Neutrophil (primary cell): ENCODE results near the gene KCNIP2.

Experiments
- H3K27ac ChIP-seq: fragments of 200-600 bp; sonication (generic); 2 replicates; pipeline ENCODE4 v1.5.1; 2016; ENCODE audit warnings: mild to moderate bottlenecking, moderate library complexity
- H3K27me3 ChIP-seq: fragments of 200-600 bp; sonication (generic); 2 replicates; pipeline ENCODE4 v1.6.0; 2016; ENCODE audit warnings: mild to moderate bottlenecking
- H3K36me3 ChIP-seq: fragments of 200-600 bp; sonication (generic); 2 replicates; pipeline ENCODE4 v1.5.1; 2017
- H3K4me1 ChIP-seq, 2 experiments: fragments of 200-600 bp in 1 of 2; sonication (generic) in 1 of 2; 1 replicate in 1 of 2; 2 replicates in 1 of 2; pipeline versions ENCODE4 v1.5.1 to v1.6.1; 2013 to 2016; ENCODE audit warnings: low read depth in 1 of 2, low read length in 1 of 2, mild to moderate bottlenecking in 1 of 2, moderate library complexity in 1 of 2; ENCODE audit not compliant: control insufficient read depth in 1 of 2, insufficient read depth in 1 of 2
- H3K4me3 ChIP-seq, 2 experiments: fragments of 200-600 bp in 1 of 2; sonication (generic) in 1 of 2; 1 replicate in 1 of 2; 2 replicates in 1 of 2; pipeline ENCODE4 v1.5.1; 2013 to 2016; ENCODE audit warnings: low read depth in 1 of 2, low read length in 1 of 2, mild to moderate bottlenecking in 1 of 2, moderate library complexity in 1 of 2
- H3K9me3 ChIP-seq: fragments of 200-600 bp; sonication (generic); 2 replicates; pipeline ENCODE4 v1.5.1; 2016
- TF ChIP-seq, protein P1 (sequence below): fragments of 200-600 bp; sonication (generic); IDR thresholded peaks from 2 replicates; pipeline ENCODE4 v1.5.1; 2016; ENCODE audit warnings: antibody characterized with exemption

The KCNIP2 gene

GRCh38 chr10:101826852-101827434, 16.7 kb downstream of the KCNIP2 start:
- TF ChIP-seq, protein P1, sequence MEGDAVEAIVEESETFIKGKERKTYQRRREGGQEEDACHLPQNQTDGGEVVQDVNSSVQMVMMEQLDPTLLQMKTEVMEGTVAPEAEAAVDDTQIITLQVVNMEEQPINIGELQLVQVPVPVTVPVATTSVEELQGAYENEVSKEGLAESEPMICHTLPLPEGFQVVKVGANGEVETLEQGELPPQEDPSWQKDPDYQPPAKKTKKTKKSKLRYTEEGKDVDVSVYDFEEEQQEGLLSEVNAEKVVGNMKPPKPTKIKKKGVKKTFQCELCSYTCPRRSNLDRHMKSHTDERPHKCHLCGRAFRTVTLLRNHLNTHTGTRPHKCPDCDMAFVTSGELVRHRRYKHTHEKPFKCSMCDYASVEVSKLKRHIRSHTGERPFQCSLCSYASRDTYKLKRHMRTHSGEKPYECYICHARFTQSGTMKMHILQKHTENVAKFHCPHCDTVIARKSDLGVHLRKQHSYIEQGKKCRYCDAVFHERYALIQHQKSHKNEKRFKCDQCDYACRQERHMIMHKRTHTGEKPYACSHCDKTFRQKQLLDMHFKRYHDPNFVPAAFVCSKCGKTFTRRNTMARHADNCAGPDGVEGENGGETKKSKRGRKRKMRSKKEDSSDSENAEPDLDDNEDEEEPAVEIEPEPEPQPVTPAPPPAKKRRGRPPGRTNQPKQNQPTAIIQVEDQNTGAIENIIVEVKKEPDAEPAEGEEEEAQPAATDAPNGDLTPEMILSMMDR, result no peak
- Histone ChIP-seq H3K4me3 (no peak overlapping the region), H3K27ac (no peak overlapping the region), H3K27me3 (no peaks in the 10 kb centered on the region), H3K4me1 (peaks cover 26 to 31% of the 10 kb centered on the region in 2 experiments), H3K9me3 (no peaks in the 10 kb centered on the region), H3K36me3 (no peaks in the 10 kb centered on the region)

- Histone ChIP-seq H3K4me1 (peaks cover 8 to 14% of the 10 kb centered on the region in 2 experiments), H3K27ac (no peak overlapping the region), H3K4me3 (no peak overlapping the region), H3K27me3 (no peaks in the 10 kb centered on the region), H3K36me3 (no peaks in the 10 kb centered on the region), H3K9me3 (no peaks in the 10 kb centered on the region)
- TF ChIP-seq, protein P1, result no peak
Observed at GRCh38 chr10:101824736-101825135, 18.9 kb downstream of the KCNIP2 start.

- Histone ChIP-seq H3K9me3 (no peaks in the 10 kb centered on the region), H3K4me3 (peak overlapping the region; percentile 76 to 98), H3K27ac (peak overlapping the region; percentile 96), H3K27me3 (no peaks in the 10 kb centered on the region), H3K36me3 (no peaks in the 10 kb centered on the region), H3K4me1 (peaks cover 27 to 44% of the 10 kb centered on the region in 2 experiments)
- TF ChIP-seq, protein P1, result no peak
Observed at GRCh38 chr10:101818872-101819633, 24.5 kb downstream of the KCNIP2 start.

- H3K4me1 ChIP-seq, result peaks cover 31 to 47% of the 10 kb centered on the region in 2 experiments
- no peaks in the 10 kb centered on the region for H3K27me3 ChIP-seq
- H3K36me3 ChIP-seq, result no peaks in the 10 kb centered on the region
- TF ChIP-seq, protein P1, result peak; percentile 26
- H3K27ac ChIP-seq, result peak within 1 kb of the TSS; percentile 96
- no peaks in the 10 kb centered on the region for H3K9me3 ChIP-seq
- H3K4me3 ChIP-seq, result peak within 1 kb of the TSS; percentile 76 to 98
Observed at GRCh38 chr10:101818119-101818871, 25.3 kb downstream of the KCNIP2 start, which contains the start of gene OGA. OGA (minus strand) TSS chr10:101818444; CDS start chr10:101818022, 422 bp downstream.

DNA sequence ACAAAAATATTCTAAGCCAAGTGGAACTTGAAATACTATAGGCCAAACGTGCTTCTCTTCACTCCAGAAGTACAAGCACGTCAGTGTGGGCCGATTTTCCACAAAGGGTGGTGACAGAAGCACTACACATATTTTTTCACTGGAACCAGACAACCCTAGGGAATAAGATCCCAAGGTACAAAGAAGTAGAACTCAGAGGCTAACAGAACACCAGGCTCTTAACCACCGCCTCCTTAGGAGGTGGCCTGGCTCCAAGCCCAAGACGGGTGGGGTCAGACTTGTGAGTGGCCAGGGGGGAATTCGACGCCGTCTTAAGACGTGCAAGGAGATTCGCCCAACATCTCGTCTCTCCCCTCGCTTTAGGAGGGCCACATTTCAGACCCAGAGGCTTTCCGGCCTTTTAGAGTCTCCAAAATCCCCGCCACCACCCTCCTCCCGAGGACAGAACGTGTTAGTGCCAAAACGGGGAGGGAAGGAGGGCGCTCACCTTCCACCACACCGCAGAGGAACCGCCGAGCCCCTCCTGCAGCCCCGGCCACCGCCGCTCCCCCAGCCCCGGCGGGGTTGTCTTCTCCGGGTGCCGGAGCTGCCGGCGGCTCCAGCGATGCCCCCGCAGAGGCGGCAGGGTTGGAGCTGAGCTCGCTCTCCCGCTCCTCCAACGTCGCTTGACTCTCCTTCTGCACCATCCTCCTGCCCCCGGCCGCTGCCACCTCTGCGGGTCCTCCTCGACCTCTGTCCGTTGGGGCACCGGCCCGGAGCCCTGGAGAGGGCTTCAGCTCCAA, 26.1 kb downstream of the KCNIP2 start:
- Histone ChIP-seq H3K4me1 (peaks cover 31 to 50% of the 10 kb centered on the region in 2 experiments), H3K27ac (peak overlapping the region; percentile 96), H3K36me3 (peaks cover 6% of the 10 kb centered on the region), H3K9me3 (no peaks in the 10 kb centered on the region), H3K4me3 (peak overlapping the region; percentile 76 to 98), H3K27me3 (no peaks in the 10 kb centered on the region)
- TF ChIP-seq, protein P1, result no peak
